Stimulated activated effector memory CD8-positive, alpha-beta T cell treated with anti-CD3 and anti-CD28 coated beads, Interleukin-12 subunit alpha, Interleukin-12 subunit beta, amount 100 ng/mL, for 72 hours (primary cell): ENCODE data around the gene CACNB4.
A peak's percentile ranks its signal among the peaks of the same experiment; 100 is the strongest.
"Not testable (repeated sequence)": the region's sequence is repeated elsewhere in the genome, so short reads cannot be mapped to it uniquely, and the experiment has no call there.

Experiments
- ATAC-seq: fragments of 150-1000 bp; cut with Tn5 transposase; 2 replicates; pipeline ENCODE4 v1.10.0; 2021
- DNase-seq, 2 donors: peaks; one replicate each; pipeline ENCODE4 v3.0.0; 2021 to 2022; ENCODE audit warnings: low spot score in 2 of 2
- H3K27ac Mint-ChIP-seq: one replicate; pipeline ENCODE4 v1.8.0; 2022; ENCODE audit warnings: mild to moderate bottlenecking, mixed read lengths
- H3K36me3 Mint-ChIP-seq: one replicate; pipeline ENCODE4 v1.8.0; 2022; ENCODE audit warnings: mild to moderate bottlenecking, mixed read lengths
- H3K4me1 Mint-ChIP-seq: one replicate; pipeline ENCODE4 v1.8.0; 2022; ENCODE audit warnings: mixed read lengths
- H3K4me3 Mint-ChIP-seq: one replicate; pipeline ENCODE4 v1.8.0; 2022; ENCODE audit warnings: mild to moderate bottlenecking, mixed read lengths
- H3K9me3 Mint-ChIP-seq: one replicate; pipeline ENCODE4 v1.8.0; 2022; ENCODE audit warnings: mixed read lengths

The CACNB4 gene

GRCh38 chr2:151942540-151943205, 156.2 kb downstream of the CACNB4 start:
- not testable (repeated sequence) for H3K27ac Mint-ChIP-seq, ATAC-seq, H3K9me3 Mint-ChIP-seq, DNase-seq, H3K36me3 Mint-ChIP-seq, H3K4me3 Mint-ChIP-seq, H3K4me1 Mint-ChIP-seq

- no peaks in the 10 kb centered on the region for H3K36me3 Mint-ChIP-seq
- H3K4me3 Mint-ChIP-seq: no peak overlapping the region
- no peak for DNase-seq
Observed at GRCh38 chr2:151937966-151938365, 160.9 kb downstream of the CACNB4 start.

GRCh38 chr2:151936626-151937025, 162.2 kb downstream of the CACNB4 start:
- Mint-ChIP-seq H3K4me3 (no peak overlapping the region), H3K4me1 (no peaks in the 10 kb centered on the region), H3K9me3 (no peaks in the 10 kb centered on the region), H3K27ac (no peak overlapping the region), H3K36me3 (no peaks in the 10 kb centered on the region)
- DNase-seq (no peak), ATAC-seq (no peak)

More at GRCh38 chr2:151937966-151938365, 160.9 kb downstream of the CACNB4 start:
- Mint-ChIP-seq H3K9me3 (peaks cover 3% of the 10 kb centered on the region), H3K27ac (no peak overlapping the region), H3K4me1 (no peaks in the 10 kb centered on the region)
- ATAC-seq: no peak

GRCh38 chr2:151933266-151933804, 165.5 kb downstream of the CACNB4 start:
- Mint-ChIP-seq H3K27ac (no peak overlapping the region), H3K9me3 (no peaks in the 10 kb centered on the region), H3K36me3 (no peaks in the 10 kb centered on the region), H3K4me1 (no peaks in the 10 kb centered on the region), H3K4me3 (no peak overlapping the region)
- ATAC-seq: no peak
- no peak for DNase-seq

- ATAC-seq (no peak), DNase-seq (no peak)
- H3K36me3 Mint-ChIP-seq: no peaks in the 10 kb centered on the region
- H3K27ac Mint-ChIP-seq: no peak overlapping the region
- no peaks in the 10 kb centered on the region for H3K4me1 Mint-ChIP-seq
- no peak overlapping the region for H3K4me3 Mint-ChIP-seq
- no peaks in the 10 kb centered on the region for H3K9me3 Mint-ChIP-seq
Observed at GRCh38 chr2:151931756-151932155, 167.1 kb downstream of the CACNB4 start.

GRCh38 chr2:151931030-151931611, 167.7 kb downstream of the CACNB4 start:
- Mint-ChIP-seq H3K9me3 (no peaks in the 10 kb centered on the region), H3K4me3 (no peak overlapping the region), H3K36me3 (no peaks in the 10 kb centered on the region), H3K4me1 (no peaks in the 10 kb centered on the region), H3K27ac (no peak overlapping the region)
- DNase-seq (no peak), ATAC-seq (no peak)

- H3K4me1 Mint-ChIP-seq: no peaks in the 10 kb centered on the region
- no peak overlapping the region for H3K27ac Mint-ChIP-seq
- DNase-seq: no peak
- H3K9me3 Mint-ChIP-seq: no peaks in the 10 kb centered on the region
- no peaks in the 10 kb centered on the region for H3K36me3 Mint-ChIP-seq
- ATAC-seq: no peak
- H3K4me3 Mint-ChIP-seq: no peak overlapping the region
Observed at GRCh38 chr2:151930042-151930441, 168.8 kb downstream of the CACNB4 start.

- Mint-ChIP-seq H3K27ac (no peak overlapping the region), H3K9me3 (no peaks in the 10 kb centered on the region), H3K4me3 (no peak overlapping the region), H3K4me1 (no peaks in the 10 kb centered on the region), H3K36me3 (no peaks in the 10 kb centered on the region)
- no peak for ATAC-seq
- DNase-seq: no peak
Observed at GRCh38 chr2:151928380-151928779, 170.5 kb downstream of the CACNB4 start.

- Mint-ChIP-seq H3K27ac (no peak overlapping the region), H3K4me1 (no peaks in the 10 kb centered on the region), H3K36me3 (no peaks in the 10 kb centered on the region), H3K4me3 (no peak overlapping the region), H3K9me3 (no peaks in the 10 kb centered on the region)
- DNase-seq (no peak), ATAC-seq (peak; percentile 16)
Observed at GRCh38 chr2:151927501-151928221, 171.2 kb downstream of the CACNB4 start.

GRCh38 chr2:151922845-151923666, 175.8 kb downstream of the CACNB4 start:
- Mint-ChIP-seq H3K36me3 (no peaks in the 10 kb centered on the region), H3K9me3 (no peaks in the 10 kb centered on the region), H3K4me1 (no peaks in the 10 kb centered on the region), H3K27ac (no peak overlapping the region), H3K4me3 (no peak overlapping the region)
- DNase-seq: no peak
- no peak for ATAC-seq

GRCh38 chr2:151919786-151920185, 179.1 kb downstream of the CACNB4 start:
- H3K4me1 Mint-ChIP-seq: no peaks in the 10 kb centered on the region
- H3K9me3 Mint-ChIP-seq: peaks cover 2% of the 10 kb centered on the region
- no peaks in the 10 kb centered on the region for H3K36me3 Mint-ChIP-seq
- no peak overlapping the region for H3K27ac Mint-ChIP-seq
- no peak for ATAC-seq
- no peak for DNase-seq
- no peak overlapping the region for H3K4me3 Mint-ChIP-seq

GRCh38 chr2:151918308-151918707, 180.5 kb downstream of the CACNB4 start:
- no peaks in the 10 kb centered on the region for H3K36me3 Mint-ChIP-seq
- peaks cover 2% of the 10 kb centered on the region for H3K9me3 Mint-ChIP-seq
- no peaks in the 10 kb centered on the region for H3K4me1 Mint-ChIP-seq
- H3K4me3 Mint-ChIP-seq: no peak overlapping the region
- H3K27ac Mint-ChIP-seq: no peak overlapping the region
- ATAC-seq (no peak), DNase-seq (no peak)

GRCh38 chr2:151916632-151917031, 182.2 kb downstream of the CACNB4 start:
- H3K27ac Mint-ChIP-seq: no peak overlapping the region

GRCh38 chr2:151915629-151916025, 183.2 kb downstream of the CACNB4 start:
- not testable (repeated sequence) for H3K4me3 Mint-ChIP-seq, ATAC-seq, H3K27ac Mint-ChIP-seq, H3K36me3 Mint-ChIP-seq, DNase-seq, H3K9me3 Mint-ChIP-seq, H3K4me1 Mint-ChIP-seq

More at GRCh38 chr2:151916632-151917031, 182.2 kb downstream of the CACNB4 start:
- H3K4me1 Mint-ChIP-seq: no peaks in the 10 kb centered on the region
- DNase-seq (no peak), ATAC-seq (no peak)
- H3K36me3 Mint-ChIP-seq: no peaks in the 10 kb centered on the region
- H3K4me3 Mint-ChIP-seq: no peak overlapping the region
- peaks cover 2% of the 10 kb centered on the region for H3K9me3 Mint-ChIP-seq

GRCh38 chr2:151914989-151915628, 183.7 kb downstream of the CACNB4 start:
- no peak for DNase-seq
- Mint-ChIP-seq H3K9me3 (peaks cover 2% of the 10 kb centered on the region), H3K36me3 (no peaks in the 10 kb centered on the region), H3K4me3 (no peak overlapping the region), H3K4me1 (no peaks in the 10 kb centered on the region), H3K27ac (no peak overlapping the region)
- no peak for ATAC-seq
